Adrenal gland (tissue), 12 donors: ENCODE results near the gene ZSWIM6. TPM values are rescaled to one million over a fixed set of nuclear protein-coding genes. Genes with fewer than 3 reads are reported as not detected.

ENCODE experiments used
- DNase-seq, 7 donors: peaks; one replicate each; pipeline ENCODE4 v3.0.0-alpha.2; 2019 to 2020
- H3K27ac ChIP-seq, 5 donors: fragments of 200-600 bp; sonication (generic) in 4 of 5; 1 replicate in 3 of 5; 2 replicates in 2 of 5; pipeline versions ENCODE4 v1.5.1 to v1.8.0; 2016 to 2020; ENCODE audit warnings: mild to moderate bottlenecking in 1 of 5
- H3K27me3 ChIP-seq: fragments of 200-600 bp; 2 replicates; pipeline ENCODE4 v1.8.0; 2021
- H3K36me3 ChIP-seq, 2 donors: fragments of 200-600 bp; replicated peaks in 1 of 2; 1 replicate in 1 of 2; 2 replicates in 1 of 2; pipeline versions ENCODE4 v1.5.1 to v1.8.0; 2018 to 2022
- H3K4me1 ChIP-seq, 2 donors: fragments of 200-600 bp; replicated peaks in 1 of 2; 1 replicate in 1 of 2; 2 replicates in 1 of 2; pipeline versions ENCODE4 v1.5.1 to v1.8.0; 2018 to 2021
- H3K4me3 ChIP-seq, 4 donors: fragments of 200-600 bp; sonication (generic) in 3 of 4; one replicate each; pipeline ENCODE4 v1.5.1; 2016 to 2018
- H3K9me3 ChIP-seq, 3 donors: fragments of 200-600 bp; sonication (generic) in 1 of 3; replicated peaks in 1 of 3; 1 replicate in 2 of 3; 2 replicates in 1 of 3; pipeline versions ENCODE4 v1.5.1 to v1.8.0; 2016 to 2021
- CTCF ChIP-seq, 6 experiments: fragments of 450-650 bp in 4 of 6; fragments of 200-600 bp in 2 of 6; sonication (generic) in 1 of 6; IDR thresholded peaks; 1 replicate in 5 of 6; 2 replicates in 1 of 6; pipeline versions ENCODE4 v1.5.1 to v1.8.0; 2016 to 2021; ENCODE audit warnings: antibody characterized with exemption in 6 of 6, mild to moderate bottlenecking in 2 of 6, moderate library complexity in 1 of 6
- POLR2A ChIP-seq, 2 donors: fragments of 450-650 bp; IDR thresholded peaks; one replicate each; pipeline ENCODE4 v1.6.1; 2017; ENCODE audit warnings: antibody characterized with exemption in 2 of 2, mild to moderate bottlenecking in 2 of 2, moderate library complexity in 1 of 2
- WGBS, 4 donors: extraction: QIAGEN DNeasy Blood & Tissue Kit in 2 of 4; methylation state at CpG; one replicate each; pipeline versions ENCODE4 v1.1.5 to v1.1.7; 2013 to 2017; 5-methylcytosine and 5-hydroxymethylcytosine counted together
- intact Hi-C, 2 donors: fragments of 100-400 bp; cut with DNase I; formaldehyde crosslinking; loops; one replicate each; pipeline versions ENCODE4 v1.14.1 to v1.15.0; 2022 to 2023
- polyA plus RNA-seq, 3 donors: library from polyadenylated mRNA; stranded (reverse); fragments of 200-250 nt in 2 of 3; fragments of 350-450 nt in 1 of 3; fragmentation: Illumina TruSeq in 1 of 3; extraction: RNeasy Lipid Tissue Mini Kit (QIAGEN cat#74804) in 1 of 3; gene quantifications; one replicate each; pipeline ENCODE4 v1.2.3, GENCODE V29; 2013 to 2014
- total RNA-seq, 9 donors: library from RNA; depleted of rRNA in 4 of 9; stranded (reverse); fragments of >200 nt in 4 of 9; fragments of 120-200 nt in 1 of 9; fragmentation: NEBNext Ultra II Directional in 1 of 9; extraction: Animal tissue kit (Norgen Biotek cat#: 25700) in 1 of 9; gene quantifications; one replicate each; pipeline versions ENCODE4 v1.1.0 to v1.2.4, GENCODE V29; 2013 to 2023
- donor health status: healthy with polysubstance abuse.
- donor health status: Bipolar disorder and iron deficiency.
- donor health status: DM: yes; HTN: yes; CAD: no.
- donor health status: DM: no; HTN: no; CAD: no.
- donor health status: DM: no; HTN: no; CAD: no.
- donor health status: DM: yes; HTN: yes; CAD: no.

ZSWIM6 gene
- total and polyA plus RNA-seq, 12 donors, result 5.5 to 14.6 (median 8.3) TPM

GRCh38 chr5:61519728-61520277 is 187.7 kb downstream of the ZSWIM6 start:
- Histone ChIP-seq H3K9me3 (peaks cover 0 to 6% (median 0%) of the 10 kb centered on the region in 3 donors), H3K36me3 (no peaks in the 10 kb centered on the region), H3K4me1 (no peaks in the 10 kb centered on the region), H3K4me3 (no peak overlapping the region), H3K27me3 (no peaks in the 10 kb centered on the region), H3K27ac (no peak overlapping the region)
- TF ChIP-seq POLR2A (IDR thresholded peaks at IDR 0.05) (no peak), CTCF (IDR thresholded peaks at IDR 0.05) (no peak)
- DNase-seq, result no peak
- WGBS, 4 donors, result 87 to 92% (median 89%) methylated on average over 7 of the region's 7 CpGs
- intact Hi-C loops, result no loop called here

GRCh38 chr5:61523073-61523472 is 191.0 kb downstream of the ZSWIM6 start:
- no peaks in the 10 kb centered on the region for H3K27me3 ChIP-seq
- no peaks in the 10 kb centered on the region for H3K9me3 ChIP-seq
- no peak overlapping the region for H3K27ac ChIP-seq
- peaks cover 0 to 6% of the 10 kb centered on the region in 2 donors for H3K36me3 ChIP-seq
- WGBS, 4 donors, result 93 to 100% (median 95%) methylated on average over 2 of the region's 2 CpGs
- no peak for DNase-seq
- TF ChIP-seq POLR2A (IDR thresholded peaks at IDR 0.05) (no peak), CTCF (IDR thresholded peaks at IDR 0.05) (no peak)
- no peak overlapping the region for H3K4me3 ChIP-seq
- H3K4me1 ChIP-seq, result no peaks in the 10 kb centered on the region
- intact Hi-C loops, result no loop called here

- intact Hi-C loops, result no loop called here
- H3K27me3 ChIP-seq, result no peaks in the 10 kb centered on the region
- 77 to 86% (median 79%) methylated on average over 3 of the region's 3 CpGs for WGBS, 4 donors
- no peak overlapping the region for H3K4me3 ChIP-seq
- H3K36me3 ChIP-seq, result peaks cover 0 to 6% of the 10 kb centered on the region in 2 donors
- no peak for DNase-seq
- no peaks in the 10 kb centered on the region for H3K4me1 ChIP-seq
- TF ChIP-seq POLR2A (IDR thresholded peaks at IDR 0.05) (no peak), CTCF (IDR thresholded peaks at IDR 0.05) (no peak)
- H3K27ac ChIP-seq, result no peak overlapping the region
- no peaks in the 10 kb centered on the region for H3K9me3 ChIP-seq
Measured at GRCh38 chr5:61523997-61524396, 191.9 kb downstream of the ZSWIM6 start.

GRCh38 chr5:61525512-61526206 is 193.6 kb downstream of the ZSWIM6 start:
- Histone ChIP-seq H3K4me3 (no peak overlapping the region), H3K36me3 (peaks cover 0 to 13% of the 10 kb centered on the region in 2 donors), H3K27me3 (no peaks in the 10 kb centered on the region), H3K9me3 (no peaks in the 10 kb centered on the region), H3K4me1 (no peaks in the 10 kb centered on the region), H3K27ac (no peak overlapping the region)
- intact Hi-C loops, result no loop called here
- DNase-seq, result no peak
- TF ChIP-seq CTCF (IDR thresholded peaks at IDR 0.05) (no peak), POLR2A (IDR thresholded peaks at IDR 0.05) (no peak)
- 90 to 92% (median 90%) methylated on average over 12 of the region's 12 CpGs for WGBS, 4 donors
